HG03571 (cell line): ENCODE data around the gene WNK4.

Experiments used
- ATAC-seq: cut with Tn5 transposase; IDR thresholded peaks from one replicate; pipeline ENCODE4 v1.9.1; 2021; ENCODE audit not compliant: unreplicated experiment

WNK4 gene

DNA sequence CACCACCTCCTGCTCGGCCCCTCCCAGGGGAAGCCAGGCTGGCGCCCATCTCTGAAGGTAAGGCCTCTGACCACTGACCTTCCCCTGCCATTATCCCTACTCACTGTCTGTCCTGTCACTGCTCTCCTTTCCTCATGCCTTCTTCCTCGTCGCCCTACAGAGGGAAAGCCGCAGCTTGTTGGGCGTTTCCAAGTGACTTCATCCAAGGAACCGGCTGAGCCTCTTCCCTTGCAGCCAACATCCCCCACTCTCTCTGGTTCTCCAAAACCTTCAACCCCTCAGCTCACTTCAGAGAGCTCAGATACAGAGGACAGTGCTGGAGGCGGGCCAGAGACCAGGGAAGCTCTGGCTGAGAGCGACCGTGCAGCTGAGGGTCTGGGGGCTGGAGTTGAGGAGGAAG lies 15.1 kb downstream of the WNK4 start:
- ATAC-seq, result no peak

- no peak for ATAC-seq
These were observed 15.8 kb downstream of the WNK4 start for GRCh38 chr17:42796066-42796758.

DNA sequence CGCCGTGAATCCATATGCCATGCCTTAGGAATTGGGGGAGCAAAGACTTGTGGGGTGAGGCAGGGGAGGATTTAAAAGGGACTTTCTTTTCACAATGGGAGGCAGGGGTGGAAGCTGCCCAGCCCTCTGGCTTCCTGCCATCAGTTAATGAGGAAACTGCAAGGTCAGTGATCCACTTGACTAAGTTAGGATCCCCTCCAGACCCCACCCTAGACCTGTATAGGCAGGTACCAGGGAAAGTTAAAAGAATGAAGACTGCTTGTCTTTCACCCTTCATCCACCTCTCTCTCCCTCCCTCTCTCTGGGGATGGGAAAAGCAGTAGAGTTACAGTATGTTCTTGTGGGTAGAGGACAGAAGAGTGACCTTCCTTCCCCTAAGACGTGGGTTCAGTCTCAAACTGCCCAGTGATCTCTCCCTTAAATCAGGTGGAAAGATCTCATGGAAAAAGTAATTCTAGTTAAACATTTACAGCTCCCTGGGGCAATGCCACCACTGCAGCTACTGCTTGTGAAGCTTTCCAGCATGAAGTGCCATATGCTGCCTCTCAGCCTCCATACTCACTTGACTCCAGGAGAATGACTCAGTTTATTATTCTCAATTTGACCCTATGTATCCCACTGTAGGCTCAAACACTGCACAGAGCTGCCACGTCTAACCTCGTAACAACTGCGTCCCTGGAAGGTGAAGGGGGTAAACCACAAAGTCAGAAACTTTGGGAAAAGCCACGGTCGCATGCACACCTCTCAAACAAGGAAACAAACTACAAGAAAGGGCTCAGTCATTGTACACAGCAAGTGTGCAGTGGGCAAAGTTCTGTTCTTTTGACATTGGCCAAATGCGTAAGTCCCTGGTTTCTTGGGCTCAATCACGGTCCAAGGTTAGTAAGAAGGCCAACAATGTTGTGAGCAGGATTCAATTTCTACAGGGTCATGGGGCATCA lies 16.9 kb downstream of the WNK4 start:
- no peak for ATAC-seq

GRCh38 chr17:42798011-42798382 lies 17.6 kb downstream of the WNK4 start:
- no peak for ATAC-seq

GRCh38 chr17:42798383-42799380 lies 18.3 kb downstream of the WNK4 start, which contains the start of the genes CNTD1 and COA3:
CNTD1 (plus strand) TSS chr17:42798861; CDS start chr17:42799068, 207 bp downstream.
COA3 (minus strand) TSS chr17:42798704; CDS start chr17:42798681, 23 bp downstream.
- no peak for ATAC-seq

GRCh38 chr17:42803074-42803883 lies 22.9 kb downstream of the WNK4 start:
- no peak for ATAC-seq

DNA sequence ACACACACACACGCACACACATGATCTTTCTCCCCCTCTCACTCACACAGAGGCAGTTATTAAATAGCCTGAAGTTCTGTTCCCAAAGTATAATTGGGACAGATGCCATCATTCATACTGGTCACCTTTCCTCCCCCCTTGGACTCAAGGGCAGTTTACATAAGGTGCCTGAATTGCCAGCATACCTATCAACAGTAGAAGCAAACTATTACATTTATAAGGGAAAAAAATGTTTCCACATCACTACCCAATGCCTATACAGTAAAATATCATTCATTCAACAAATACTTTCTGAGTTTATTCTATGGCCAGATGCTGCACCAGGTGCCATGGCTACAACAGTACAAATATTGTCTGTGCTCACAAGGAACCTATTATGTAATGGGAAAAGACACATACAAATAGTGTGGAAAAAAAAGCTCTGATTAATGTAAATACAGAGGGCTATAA lies 24.5 kb downstream of the WNK4 start:
- ATAC-seq, result no peak

GRCh38 chr17:42806249-42806648 lies 25.8 kb downstream of the WNK4 start:
- no peak for ATAC-seq

DNA sequence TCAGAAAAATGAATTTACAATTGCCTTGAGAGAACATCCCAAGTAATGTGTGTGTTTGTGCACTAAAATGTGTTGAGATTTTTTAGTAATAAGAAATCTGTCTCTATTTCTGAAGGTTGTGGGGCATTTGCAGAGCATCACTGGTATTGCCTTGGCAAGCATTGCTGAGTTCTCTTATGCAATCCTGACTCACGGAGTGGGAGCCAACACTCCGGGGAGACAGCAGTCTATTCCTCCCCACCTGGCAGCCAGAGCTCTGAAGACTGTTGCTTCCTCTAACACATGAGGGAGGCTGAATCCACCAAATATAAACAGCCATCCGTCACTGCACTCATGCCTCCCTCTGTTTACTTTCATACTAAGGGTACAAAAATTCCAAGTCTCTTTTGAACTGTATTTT lies 28.8 kb downstream of the WNK4 start:
- ATAC-seq, result no peak

DNA sequence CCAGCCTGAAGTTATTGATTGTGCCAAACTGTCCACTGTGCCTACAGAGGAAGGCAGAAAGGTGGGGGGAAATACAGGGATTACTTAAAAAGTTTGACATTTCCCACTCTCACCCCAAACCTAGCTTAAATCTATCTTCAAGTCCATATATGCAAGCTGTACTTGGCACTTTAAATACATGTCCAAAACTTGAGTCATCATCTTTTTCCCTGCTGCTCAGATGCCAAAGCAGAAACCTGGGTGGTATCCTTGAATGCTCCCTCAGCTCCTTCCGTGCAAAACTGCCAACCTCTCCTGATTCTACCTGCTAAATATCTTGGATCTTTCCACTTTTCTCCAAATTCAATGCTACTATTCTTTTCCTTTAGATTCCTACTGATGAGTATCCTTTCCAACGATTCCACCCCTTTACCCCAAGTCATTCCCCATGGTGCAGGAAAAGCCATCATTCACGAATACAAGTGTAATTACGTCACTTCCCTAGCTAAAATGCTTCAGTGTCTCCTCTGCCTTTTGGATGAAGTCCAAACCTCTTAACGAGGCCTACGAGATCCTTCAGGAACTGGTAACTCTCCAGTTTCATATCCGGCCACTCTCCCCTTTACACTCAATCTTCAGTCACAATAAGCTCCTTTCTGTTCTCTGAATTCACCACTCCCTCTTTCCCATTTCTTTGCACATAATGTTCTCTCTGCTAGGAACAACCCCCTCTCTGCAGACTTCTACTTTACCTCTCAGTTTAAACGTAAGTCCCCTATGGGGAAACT lies 34.4 kb downstream of the WNK4 start:
- ATAC-seq, result no peak

DNA sequence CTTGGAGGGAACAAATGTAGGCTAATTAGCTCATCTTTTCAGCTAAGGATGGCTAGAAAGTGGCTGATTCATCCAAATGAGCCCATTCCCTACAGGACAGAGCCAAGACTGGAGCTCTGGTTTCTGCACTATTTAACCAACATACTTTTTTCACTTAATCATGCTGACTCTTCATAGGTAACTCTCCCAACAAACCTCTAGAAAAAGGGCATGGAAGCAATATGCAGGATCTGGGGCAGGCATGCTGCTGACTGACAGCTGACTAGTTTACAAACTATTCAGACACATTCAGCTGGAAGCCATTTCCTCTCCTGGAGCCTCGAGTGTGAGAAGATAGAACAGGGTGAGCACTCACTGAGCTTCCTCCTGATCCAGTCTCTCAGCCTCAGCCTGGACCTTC lies 37.5 kb downstream of the WNK4 start:
- ATAC-seq, result no peak

GRCh38 chr17:42818379-42818778 lies 38.0 kb downstream of the WNK4 start:
- no peak for ATAC-seq

GRCh38 chr17:42819939-42820535 lies 39.6 kb downstream of the WNK4 start:
- ATAC-seq, result no peak

DNA sequence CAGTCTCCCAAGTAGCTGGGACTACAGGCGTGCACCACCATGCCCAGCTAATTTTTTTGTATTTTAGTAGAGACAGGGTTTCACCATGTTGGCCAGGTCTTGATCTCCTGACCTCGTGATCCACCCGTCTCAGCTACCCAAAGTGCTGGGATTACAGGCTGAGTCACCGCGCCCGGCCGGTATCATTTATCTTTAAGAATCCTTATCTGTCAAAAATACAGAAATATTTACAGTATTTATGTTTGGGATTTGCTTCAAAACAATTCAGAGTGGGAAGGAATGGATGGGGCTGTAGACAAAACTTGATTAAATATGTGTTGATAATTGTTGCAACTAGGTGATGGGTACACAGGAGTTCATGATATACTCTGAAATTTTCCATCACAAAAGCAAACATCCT lies 40.8 kb downstream of the WNK4 start:
- ATAC-seq, result no peak

- ATAC-seq, result no peak
These were observed 47.1 kb downstream of the WNK4 start for GRCh38 chr17:42827472-42827871.

GRCh38 chr17:42830971-42831370 lies 50.6 kb downstream of the WNK4 start:
- ATAC-seq, result no peak

GRCh38 chr17:42832213-42832933 lies 52.0 kb downstream of the WNK4 start:
- peak; percentile 9 for ATAC-seq
